ENCODE results near the gene TCOF1. TPM values are rescaled to one million over a fixed set of nuclear protein-coding genes. Genes with fewer than 3 reads are reported as not detected.

Gene TCOF1, protein sequence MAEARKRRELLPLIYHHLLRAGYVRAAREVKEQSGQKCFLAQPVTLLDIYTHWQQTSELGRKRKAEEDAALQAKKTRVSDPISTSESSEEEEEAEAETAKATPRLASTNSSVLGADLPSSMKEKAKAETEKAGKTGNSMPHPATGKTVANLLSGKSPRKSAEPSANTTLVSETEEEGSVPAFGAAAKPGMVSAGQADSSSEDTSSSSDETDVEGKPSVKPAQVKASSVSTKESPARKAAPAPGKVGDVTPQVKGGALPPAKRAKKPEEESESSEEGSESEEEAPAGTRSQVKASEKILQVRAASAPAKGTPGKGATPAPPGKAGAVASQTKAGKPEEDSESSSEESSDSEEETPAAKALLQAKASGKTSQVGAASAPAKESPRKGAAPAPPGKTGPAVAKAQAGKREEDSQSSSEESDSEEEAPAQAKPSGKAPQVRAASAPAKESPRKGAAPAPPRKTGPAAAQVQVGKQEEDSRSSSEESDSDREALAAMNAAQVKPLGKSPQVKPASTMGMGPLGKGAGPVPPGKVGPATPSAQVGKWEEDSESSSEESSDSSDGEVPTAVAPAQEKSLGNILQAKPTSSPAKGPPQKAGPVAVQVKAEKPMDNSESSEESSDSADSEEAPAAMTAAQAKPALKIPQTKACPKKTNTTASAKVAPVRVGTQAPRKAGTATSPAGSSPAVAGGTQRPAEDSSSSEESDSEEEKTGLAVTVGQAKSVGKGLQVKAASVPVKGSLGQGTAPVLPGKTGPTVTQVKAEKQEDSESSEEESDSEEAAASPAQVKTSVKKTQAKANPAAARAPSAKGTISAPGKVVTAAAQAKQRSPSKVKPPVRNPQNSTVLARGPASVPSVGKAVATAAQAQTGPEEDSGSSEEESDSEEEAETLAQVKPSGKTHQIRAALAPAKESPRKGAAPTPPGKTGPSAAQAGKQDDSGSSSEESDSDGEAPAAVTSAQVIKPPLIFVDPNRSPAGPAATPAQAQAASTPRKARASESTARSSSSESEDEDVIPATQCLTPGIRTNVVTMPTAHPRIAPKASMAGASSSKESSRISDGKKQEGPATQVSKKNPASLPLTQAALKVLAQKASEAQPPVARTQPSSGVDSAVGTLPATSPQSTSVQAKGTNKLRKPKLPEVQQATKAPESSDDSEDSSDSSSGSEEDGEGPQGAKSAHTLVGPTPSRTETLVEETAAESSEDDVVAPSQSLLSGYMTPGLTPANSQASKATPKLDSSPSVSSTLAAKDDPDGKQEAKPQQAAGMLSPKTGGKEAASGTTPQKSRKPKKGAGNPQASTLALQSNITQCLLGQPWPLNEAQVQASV (N-terminal part only)
- total RNA-seq, result 47.2 and 52.0 TPM in 2 replicates
- polyA plus RNA-seq, result 10.5 and 11.2 TPM in 2 replicates
- polyA plus RNA-seq (2011; cell fraction: cytosol; rRNA removed), result 15.9 and 16.3 TPM in 2 replicates
- 42.8 and 47.0 TPM in 2 replicates for polyA plus RNA-seq (2011; cell fraction: nucleus; rRNA removed)
- polyA plus RNA-seq (2012), result 21.7 and 23.2 TPM in 2 replicates
- polyA minus RNA-seq, result 11.9 and 13.8 TPM in 2 replicates
- polyA minus RNA-seq (2011; cell fraction: cytosol; rRNA and poly(A)+ RNA removed), result 31.6 TPM
- polyA minus RNA-seq (2011; cell fraction: nucleus; rRNA and poly(A)+ RNA removed), result 17.5 and 18.7 TPM in 2 replicates
- Bru-seq, nascent RNA, result percentile 62 among the genes with signal in this experiment
- percentile 77 among the genes with signal in this experiment for BruChase-seq, experiment 1, labeled RNA remaining after a 6-hour chase
- BruChase-seq, experiment 2, labeled RNA remaining after a 2-hour chase, result percentile 62 among the genes with signal in this experiment
- long read RNA-seq, full-length matches to known transcripts, result 20 of 77 reads
- long read RNA-seq, partial matches to known transcripts, result 31 of 77 reads
- long read RNA-seq, other reads (novel, unspliced or antisense), result 26 of 77 reads

- Histone ChIP-seq H3K79me2 (ENCODE audit: control insufficient read depth, insufficient read depth, low read length) (peaks cover 31% of the 10 kb centered on the region), H3K4me3 (replicated peaks in 1 of 3; ENCODE audit: insufficient read depth in 1 of 3, low read depth in 1 of 3, low read length in 3 of 3) (peak within 1 kb of the TSS; percentile 62 to 89 (median 64)), H3K27ac (ENCODE audit: insufficient read depth, low read depth, low read length) (peak within 1 kb of the TSS; percentile 13), H3K4me2 (ENCODE audit: insufficient read depth, low read length) (peak within 1 kb of the TSS; percentile 79), H3K9me3 (replicated peaks; ENCODE audit: control insufficient read depth, insufficient read depth, low read length) (no peaks in the 10 kb centered on the region), H4K20me1 (replicated peaks; ENCODE audit: control insufficient read depth, extremely low read depth, insufficient read depth, low read length) (no peaks in the 10 kb centered on the region), H3K4me1 (ENCODE audit: control insufficient read depth, extremely low read depth, insufficient read depth, low read length) (peaks cover 3% of the 10 kb centered on the region), H2AFZ (ENCODE audit: low read depth, low read length) (peak within 1 kb of the TSS; percentile 97), H3K9me1 (replicated peaks; ENCODE audit: control insufficient read depth, extremely low read depth, insufficient read depth, low read length) (no peaks in the 10 kb centered on the region), H3K27me3 (ENCODE audit: control insufficient read depth in 2 of 2, insufficient read depth in 2 of 2, low read length in 2 of 2) (no peaks in the 10 kb centered on the region), H3K9ac (replicated peaks; ENCODE audit: extremely low read depth, insufficient read depth, low read length) (peak within 1 kb of the TSS; percentile 64), H3K36me3 (ENCODE audit: control insufficient read depth in 2 of 2, extremely low read depth in 1 of 2, insufficient read depth in 2 of 2, low read length in 2 of 2) (peaks cover 0 to 16% of the 10 kb centered on the region in 2 experiments)
- ChIA-PET CTCF (interaction anchor here (0.6 to 1.0 kb wide), 2 partner anchors 20 to 101 kb away, joined by 3 read pairs; no protein-coding TSS in a partner anchor), POLR2A (no interaction called here)
- BruUV-seq (replicated peaks), result TSS peak; percentile 31
- intact Hi-C loops (cut with micrococcal nuclease) (loop anchor here (2.0 kb wide), 2 partner anchors 41 to 79 kb away; no protein-coding TSS in a partner anchor), dilution Hi-C loops (cut with MboI; ENCODE audit: extremely low pct_ligation_motif_present, low sequenced_read_pairs) (no loop called here)
- DNase-seq (ENCODE audit: low read depth, low spot score) (peak; percentile 95), FAIRE-seq (peak; percentile 99)
- TF ChIP-seq MAX (IDR thresholded peaks at IDR 0.05; ENCODE audit: insufficient read depth, insufficient read length), result peak; percentile 62
- TF ChIP-seq JUN (IDR thresholded peaks at IDR 0.05; ENCODE audit: borderline replicate concordance, insufficient read depth, insufficient read length, low read depth), result no peak
- peak; percentile 59 for TF ChIP-seq POLR2AphosphoS5 (IDR thresholded peaks at IDR 0.05; ENCODE audit: insufficient read depth, low read depth, low read length)
- TF ChIP-seq MYC (IDR thresholded peaks at IDR 0.05; ENCODE audit: low read depth, low read length), result no peak
- no peak for TF ChIP-seq FOS (IDR thresholded peaks at IDR 0.05; ENCODE audit: borderline replicate concordance, insufficient read depth, low read length)
- TF ChIP-seq EZH2 (IDR thresholded peaks at IDR 0.05; ENCODE audit: borderline replicate concordance, low read depth, low read length, severe bottlenecking), result no peak
- no peak for TF ChIP-seq GATA2 (IDR thresholded peaks at IDR 0.05; ENCODE audit: insufficient read depth, insufficient read length, low read depth, low read length)
- peak; percentile 48 for TF ChIP-seq POLR2A (IDR thresholded peaks at IDR 0.05; ENCODE audit: low read depth, low read length)
- TF ChIP-seq, protein P1, sequence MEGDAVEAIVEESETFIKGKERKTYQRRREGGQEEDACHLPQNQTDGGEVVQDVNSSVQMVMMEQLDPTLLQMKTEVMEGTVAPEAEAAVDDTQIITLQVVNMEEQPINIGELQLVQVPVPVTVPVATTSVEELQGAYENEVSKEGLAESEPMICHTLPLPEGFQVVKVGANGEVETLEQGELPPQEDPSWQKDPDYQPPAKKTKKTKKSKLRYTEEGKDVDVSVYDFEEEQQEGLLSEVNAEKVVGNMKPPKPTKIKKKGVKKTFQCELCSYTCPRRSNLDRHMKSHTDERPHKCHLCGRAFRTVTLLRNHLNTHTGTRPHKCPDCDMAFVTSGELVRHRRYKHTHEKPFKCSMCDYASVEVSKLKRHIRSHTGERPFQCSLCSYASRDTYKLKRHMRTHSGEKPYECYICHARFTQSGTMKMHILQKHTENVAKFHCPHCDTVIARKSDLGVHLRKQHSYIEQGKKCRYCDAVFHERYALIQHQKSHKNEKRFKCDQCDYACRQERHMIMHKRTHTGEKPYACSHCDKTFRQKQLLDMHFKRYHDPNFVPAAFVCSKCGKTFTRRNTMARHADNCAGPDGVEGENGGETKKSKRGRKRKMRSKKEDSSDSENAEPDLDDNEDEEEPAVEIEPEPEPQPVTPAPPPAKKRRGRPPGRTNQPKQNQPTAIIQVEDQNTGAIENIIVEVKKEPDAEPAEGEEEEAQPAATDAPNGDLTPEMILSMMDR (IDR thresholded peaks at IDR 0.05; ENCODE audit: extremely low read depth in 1 of 2, insufficient read depth in 1 of 2, low read depth in 1 of 2, low read length in 2 of 2), result no peak
Measured at GRCh38 chr5:150357326-150358260, at the start of gene TCOF1. TCOF1 (plus strand) TSS chr5:150357697; CDS start chr5:150357747, 50 bp downstream.

All from endothelial cell of umbilical vein (primary cell).